MG63 (cell line): ENCODE results near the gene COL4A1. TPM values are rescaled to one million over a fixed set of nuclear protein-coding genes. Genes with fewer than 3 reads are reported as not detected.

Source experiments
- DNase-seq: peaks from one replicate; pipeline ENCODE4 v3.0.0-alpha.2; 2020
- H3K27me3 ChIP-seq: fragments of 250-450 bp; sonication (Bioruptor Pico); 2 replicates; pipeline ENCODE4 v1.5.1; 2020; ENCODE audit warnings: mild to moderate bottlenecking, moderate library complexity
- H3K36me3 ChIP-seq: fragments of 250-450 bp; sonication (Bioruptor Pico); 2 replicates; pipeline ENCODE4 v1.5.1; 2020; ENCODE audit warnings: mild to moderate bottlenecking, moderate library complexity
- H3K4me3 ChIP-seq: fragments of 250-450 bp; sonication (Bioruptor Pico); 2 replicates; pipeline ENCODE4 v1.5.1; 2020; ENCODE audit warnings: mild to moderate bottlenecking, moderate library complexity
- H3K9me3 ChIP-seq: fragments of 250-450 bp; sonication (Bioruptor Pico); 2 replicates; pipeline ENCODE4 v1.5.1; 2020; ENCODE audit warnings: mild to moderate bottlenecking, moderate library complexity
- total RNA-seq: library from RNA; depleted of rRNA; stranded (reverse); fragments of >200 nt; shearing (Covaris generic); gene quantifications from 2 replicates; pipeline ENCODE4 v1.2.3, GENCODE V29; 2014; ENCODE audit warnings: low replicate concordance

Gene COL4A1
- total RNA-seq, 1 experiment from 2014 or later = 24.9 TPM

DNA sequence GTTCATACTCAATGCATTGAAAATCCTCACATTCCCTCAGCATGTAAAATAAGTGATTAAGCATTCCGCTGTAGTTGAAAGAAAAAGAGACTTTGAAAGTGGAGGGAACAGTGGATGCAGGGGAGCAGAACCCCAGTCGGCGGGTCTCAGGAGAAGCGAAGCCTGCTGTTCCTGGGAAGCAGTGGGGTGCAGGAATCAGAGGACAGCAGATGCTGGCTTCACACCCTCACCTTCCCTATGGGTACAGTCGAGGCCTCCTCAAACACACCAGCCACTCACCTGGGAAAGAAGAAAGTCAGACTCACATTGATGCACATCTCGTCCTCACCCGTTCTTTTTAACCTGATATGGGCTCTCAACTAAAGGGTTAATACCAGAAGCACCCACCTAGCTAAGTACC lies 38.3 kb upstream of the COL4A1 start:
- Histone ChIP-seq H3K36me3 (no peaks in the 10 kb centered on the region), H3K27me3 (no peaks in the 10 kb centered on the region), H3K9me3 (no peaks in the 10 kb centered on the region), H3K4me3 (no peak overlapping the region)
- no peak for DNase-seq

DNA sequence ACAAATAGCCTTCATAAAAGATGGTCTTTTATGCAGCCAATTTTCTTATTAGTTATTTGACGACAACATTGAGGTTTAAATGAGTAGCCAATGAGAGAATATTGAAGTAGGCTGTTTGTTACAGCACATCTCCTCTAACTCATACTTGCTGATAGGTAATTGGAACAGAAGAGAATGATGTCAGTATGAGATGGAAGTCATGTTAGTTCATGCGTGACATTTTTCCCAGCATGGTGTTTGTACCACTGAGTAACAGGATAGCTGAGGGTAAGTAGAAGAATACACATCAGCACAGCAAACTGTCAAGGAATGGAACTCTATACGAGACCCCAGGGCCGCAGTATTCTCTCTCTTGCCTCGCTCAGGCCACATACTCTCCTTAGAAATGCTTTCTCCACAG lies 37.4 kb upstream of the COL4A1 start:
- H3K27me3 ChIP-seq = no peaks in the 10 kb centered on the region
- no peaks in the 10 kb centered on the region for H3K36me3 ChIP-seq
- no peaks in the 10 kb centered on the region for H3K9me3 ChIP-seq
- H3K4me3 ChIP-seq = no peak overlapping the region
- DNase-seq = no peak

- Histone ChIP-seq H3K9me3 (no peaks in the 10 kb centered on the region), H3K4me3 (no peak overlapping the region), H3K27me3 (no peaks in the 10 kb centered on the region), H3K36me3 (no peaks in the 10 kb centered on the region)
- DNase-seq = no peak
These were observed 36.4 kb upstream of the COL4A1 start for GRCh38 chr13:110343241-110343865.

DNA sequence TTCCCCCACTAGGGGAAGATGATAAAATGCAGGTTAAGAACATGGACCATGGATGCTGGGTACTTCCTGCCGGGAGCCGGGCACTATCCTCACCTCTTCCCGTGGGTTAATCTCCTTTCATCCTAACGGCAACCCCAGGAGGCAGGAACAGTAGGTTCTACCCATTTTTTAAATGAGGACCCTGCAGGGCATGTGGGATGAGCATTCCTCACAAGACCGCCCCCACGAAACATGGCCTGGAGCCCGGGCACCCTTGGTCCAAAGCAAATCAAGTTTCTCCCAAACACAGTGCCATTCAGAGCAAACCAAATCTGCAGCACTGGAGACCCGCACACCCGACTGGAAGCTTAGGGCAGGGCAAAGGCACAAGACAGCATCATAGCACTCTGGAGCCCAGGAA lies 35.5 kb upstream of the COL4A1 start:
- no peaks in the 10 kb centered on the region for H3K27me3 ChIP-seq
- H3K36me3 ChIP-seq = no peaks in the 10 kb centered on the region
- no peak overlapping the region for H3K4me3 ChIP-seq
- no peaks in the 10 kb centered on the region for H3K9me3 ChIP-seq
- DNase-seq = no peak

DNA sequence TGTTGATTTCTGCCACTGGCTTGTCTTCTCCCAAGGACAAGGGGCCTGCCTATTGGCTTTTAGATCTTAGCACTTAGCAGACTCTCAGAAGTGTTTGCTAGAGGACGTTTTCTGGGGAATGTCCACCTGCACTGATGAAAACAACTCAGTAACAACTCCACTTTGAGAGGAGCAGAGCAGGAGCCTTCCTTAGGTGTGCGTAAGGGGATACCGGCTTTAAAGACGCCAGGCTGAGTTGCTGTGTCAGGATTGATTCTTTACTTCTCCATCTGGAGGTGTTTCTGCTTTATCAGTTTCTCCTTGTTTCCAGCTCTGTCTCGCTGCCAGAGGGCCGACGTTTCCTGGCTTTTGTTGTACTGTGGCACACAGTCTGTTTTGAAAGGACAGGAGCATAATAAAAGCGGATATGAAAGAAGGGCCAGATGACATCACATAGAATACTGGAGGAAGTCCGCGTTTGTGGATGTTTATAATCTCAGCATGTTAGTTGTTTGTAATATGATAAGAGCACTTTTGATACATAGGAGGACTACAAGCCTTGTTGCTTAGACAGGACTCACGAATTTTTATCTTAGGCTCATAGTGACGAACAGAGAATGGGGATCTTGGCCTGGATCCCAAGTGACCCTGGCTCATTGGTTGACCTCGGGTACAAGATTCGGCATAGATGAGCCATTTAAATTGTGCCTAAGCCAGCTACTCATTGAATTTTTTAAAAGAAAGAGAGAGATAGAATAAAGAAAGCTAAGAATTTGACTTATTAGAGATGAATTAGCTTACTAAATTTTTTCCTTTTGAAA lies 34.7 kb upstream of the COL4A1 start:
- Histone ChIP-seq H3K4me3 (no peak overlapping the region), H3K36me3 (no peaks in the 10 kb centered on the region), H3K9me3 (no peaks in the 10 kb centered on the region), H3K27me3 (no peaks in the 10 kb centered on the region)
- DNase-seq = no peak

- Histone ChIP-seq H3K36me3 (no peaks in the 10 kb centered on the region), H3K4me3 (no peak overlapping the region), H3K27me3 (no peaks in the 10 kb centered on the region), H3K9me3 (no peaks in the 10 kb centered on the region)
- DNase-seq = no peak
These were observed 34.0 kb upstream of the COL4A1 start for GRCh38 chr13:110340812-110341444.

DNA sequence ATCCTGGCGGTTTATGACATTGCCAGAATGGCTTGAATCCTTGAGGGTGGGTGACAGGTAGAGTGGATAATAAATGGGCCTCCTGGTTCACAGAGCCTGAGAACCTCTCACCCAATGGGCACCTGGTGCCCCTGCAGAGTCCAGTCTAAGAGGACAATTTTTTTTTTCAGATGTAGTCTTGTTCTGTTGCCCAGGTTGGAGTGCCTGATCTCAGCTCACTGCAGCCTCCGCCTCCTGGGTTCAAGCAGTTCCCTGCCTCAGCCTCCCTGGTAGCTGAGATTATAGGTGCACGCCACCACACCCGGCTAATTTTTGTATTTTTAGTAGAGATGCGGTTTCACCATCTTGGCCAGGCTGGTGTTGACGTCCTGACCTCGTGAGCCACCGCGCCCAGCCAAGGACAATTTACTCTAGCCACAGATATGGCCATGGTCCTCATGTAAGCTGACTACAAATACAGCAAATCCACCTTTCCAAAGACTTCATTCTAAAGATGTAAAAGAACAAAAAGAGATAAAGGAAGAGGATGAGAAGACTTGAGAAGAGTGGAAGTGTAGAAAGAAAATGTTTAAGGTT lies 33.1 kb upstream of the COL4A1 start:
- no peaks in the 10 kb centered on the region for H3K36me3 ChIP-seq
- H3K27me3 ChIP-seq = no peaks in the 10 kb centered on the region
- no peak overlapping the region for H3K4me3 ChIP-seq
- no peak for DNase-seq
- no peaks in the 10 kb centered on the region for H3K9me3 ChIP-seq

DNA sequence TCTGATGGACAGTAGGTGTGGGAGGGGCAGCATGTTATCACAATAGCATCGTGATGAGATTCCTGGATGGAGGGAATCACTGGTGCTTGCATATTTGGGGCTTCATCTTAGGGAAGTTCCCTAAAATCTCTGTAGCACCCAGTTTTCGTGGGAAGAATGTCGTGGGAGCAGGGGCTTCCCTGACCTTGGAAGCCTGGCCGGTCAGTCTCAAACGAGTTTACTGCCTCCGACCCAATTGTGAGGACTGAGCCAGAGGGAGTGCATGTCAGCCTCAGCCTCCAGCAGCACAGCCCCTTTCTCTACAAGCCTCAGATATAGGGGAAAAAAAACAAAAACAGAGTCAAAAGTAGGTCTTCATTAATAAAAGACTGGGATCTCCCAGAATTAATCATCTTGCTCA lies 32.3 kb upstream of the COL4A1 start:
- Histone ChIP-seq H3K27me3 (no peaks in the 10 kb centered on the region), H3K9me3 (no peaks in the 10 kb centered on the region), H3K4me3 (no peak overlapping the region), H3K36me3 (no peaks in the 10 kb centered on the region)
- DNase-seq = no peak

- H3K4me3 ChIP-seq = no peak overlapping the region
- H3K36me3 ChIP-seq = no peaks in the 10 kb centered on the region
- DNase-seq = no peak
- no peaks in the 10 kb centered on the region for H3K9me3 ChIP-seq
- H3K27me3 ChIP-seq = no peaks in the 10 kb centered on the region
These were observed 31.6 kb upstream of the COL4A1 start for GRCh38 chr13:110338441-110339101.

- no peaks in the 10 kb centered on the region for H3K27me3 ChIP-seq
- H3K9me3 ChIP-seq = no peaks in the 10 kb centered on the region
- no peak for DNase-seq
- no peak overlapping the region for H3K4me3 ChIP-seq
- no peaks in the 10 kb centered on the region for H3K36me3 ChIP-seq
These were observed 30.3 kb upstream of the COL4A1 start for GRCh38 chr13:110337247-110337646.

GRCh38 chr13:110336681-110337080 lies 29.7 kb upstream of the COL4A1 start:
- H3K27me3 ChIP-seq = no peaks in the 10 kb centered on the region
- no peak for DNase-seq

GRCh38 chr13:110336108-110336507 lies 29.2 kb upstream of the COL4A1 start:
- no peak for DNase-seq
- Histone ChIP-seq H3K27me3 (no peaks in the 10 kb centered on the region), H3K36me3 (no peaks in the 10 kb centered on the region), H3K9me3 (no peaks in the 10 kb centered on the region), H3K4me3 (no peak overlapping the region)

More at GRCh38 chr13:110336681-110337080, 29.7 kb upstream of the COL4A1 start:
- Histone ChIP-seq H3K36me3 (no peaks in the 10 kb centered on the region), H3K4me3 (no peak overlapping the region), H3K9me3 (no peaks in the 10 kb centered on the region)

DNA sequence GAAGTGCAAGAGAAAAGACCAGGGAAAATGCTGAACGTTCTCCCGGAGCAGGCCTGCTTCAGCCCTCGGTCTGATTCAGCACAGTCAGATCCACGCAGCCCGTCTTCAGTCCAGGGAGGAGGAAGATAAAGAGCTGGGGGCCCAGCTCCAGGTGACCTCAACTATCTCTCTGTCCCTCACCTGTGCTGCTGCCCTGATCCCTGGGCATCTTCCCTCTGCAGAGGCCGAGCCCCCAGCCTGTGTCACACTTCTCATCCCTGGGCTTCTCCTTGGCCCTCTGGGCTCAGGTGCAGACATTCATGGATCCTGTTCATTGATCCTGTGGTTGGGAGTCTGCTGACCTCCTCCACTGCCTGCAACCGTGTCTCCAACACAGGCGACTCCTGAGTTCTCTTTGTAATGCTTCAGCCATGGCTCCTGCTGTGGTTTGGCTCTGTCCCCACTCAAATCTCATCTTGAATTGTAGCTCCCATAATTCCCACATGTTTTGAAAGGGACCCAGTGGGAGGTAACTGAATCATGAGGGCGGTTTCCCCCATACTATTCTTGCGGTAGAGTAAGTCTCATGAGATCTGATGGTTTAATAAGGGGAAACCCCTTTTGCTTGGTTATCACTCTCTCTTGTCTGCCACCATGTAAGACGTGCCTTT lies 28.0 kb upstream of the COL4A1 start:
- no peak overlapping the region for H3K4me3 ChIP-seq
- peak; percentile 10 for DNase-seq
- no peaks in the 10 kb centered on the region for H3K27me3 ChIP-seq
- H3K36me3 ChIP-seq = no peaks in the 10 kb centered on the region
- no peaks in the 10 kb centered on the region for H3K9me3 ChIP-seq

- Histone ChIP-seq H3K27me3 (no peaks in the 10 kb centered on the region), H3K36me3 (no peaks in the 10 kb centered on the region), H3K4me3 (no peak overlapping the region), H3K9me3 (no peaks in the 10 kb centered on the region)
- DNase-seq = no peak
These were observed 27.3 kb upstream of the COL4A1 start for GRCh38 chr13:110334256-110334655.

- DNase-seq = no peak
- Histone ChIP-seq H3K36me3 (no peaks in the 10 kb centered on the region), H3K9me3 (no peaks in the 10 kb centered on the region), H3K4me3 (no peak overlapping the region), H3K27me3 (no peaks in the 10 kb centered on the region)
These were observed 26.9 kb upstream of the COL4A1 start for GRCh38 chr13:110333837-110334236.

DNA sequence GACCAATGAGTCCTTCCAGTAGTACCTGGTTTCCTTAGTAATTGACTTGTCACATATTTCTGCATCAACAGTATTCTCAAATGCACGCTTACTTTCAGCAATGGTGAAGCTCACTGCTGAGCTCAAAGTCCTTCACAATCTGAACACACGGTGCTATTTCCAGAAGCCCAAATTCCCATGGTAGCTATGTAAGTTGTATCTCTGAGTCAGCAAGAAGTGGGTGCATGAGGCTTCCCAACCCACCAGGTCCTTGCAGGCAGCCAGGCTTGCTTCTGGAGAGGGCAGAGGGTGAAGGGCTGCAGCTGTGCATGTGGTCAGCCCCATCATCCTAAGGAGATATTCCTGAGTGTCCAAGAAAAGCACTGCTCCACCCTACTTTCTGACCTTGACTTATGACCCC lies 25.8 kb upstream of the COL4A1 start:
- no peak overlapping the region for H3K4me3 ChIP-seq
- no peaks in the 10 kb centered on the region for H3K36me3 ChIP-seq
- H3K9me3 ChIP-seq = no peaks in the 10 kb centered on the region
- H3K27me3 ChIP-seq = no peaks in the 10 kb centered on the region
- DNase-seq = no peak
